Kidney (tissue), 14 donors: Measurements from ENCODE around the gene SLC6A1. TPM values are rescaled to one million over a fixed set of nuclear protein-coding genes. Genes with fewer than 3 reads are reported as not detected.

Experiments
- DNase-seq, 5 donors: peaks; one replicate each; pipeline ENCODE4 v3.0.0-alpha.2; 2013 to 2020
- FAIRE-seq: peaks from 2 replicates; lab custom pipeline; 2012; peaks lifted over from hg19 to GRCh38; lab: Jason Lieb, UNC
- H3K27ac ChIP-seq, 2 donors: one replicate each; pipeline ENCODE4 v1.7.0; 2013; ENCODE audit warnings: low read depth in 2 of 2, low read length in 2 of 2, inconsistent platforms in 1 of 2
- H3K27me3 ChIP-seq: one replicate; pipeline ENCODE4 v1.7.1; 2013; ENCODE audit warnings: low read length, inconsistent platforms; ENCODE audit not compliant: control insufficient read depth, insufficient read depth
- H3K36me3 ChIP-seq, 3 donors: one replicate each; pipeline versions ENCODE4 v1.7.0 to v1.7.1; 2013; ENCODE audit warnings: low read length in 3 of 3, control low read depth in 1 of 3, inconsistent platforms in 1 of 3; ENCODE audit not compliant: insufficient read depth in 3 of 3, control insufficient read depth in 2 of 3
- H3K4me1 ChIP-seq, 3 donors: one replicate each; pipeline versions ENCODE4 v1.7.0 to v1.7.1; 2013; ENCODE audit warnings: low read length in 3 of 3, inconsistent platforms in 1 of 3, low read depth in 1 of 3; ENCODE audit not compliant: control insufficient read depth in 2 of 3, insufficient read depth in 2 of 3
- H3K4me3 ChIP-seq, 3 donors: one replicate each; pipeline versions ENCODE4 v1.7.0 to v1.8.1; 2013; ENCODE audit warnings: low read length in 3 of 3, control low read depth in 1 of 3, inconsistent platforms in 1 of 3
- H3K9ac ChIP-seq, 3 donors: one replicate each; pipeline versions ENCODE4 v1.7.0 to v1.7.1; 2013; ENCODE audit warnings: low read length in 3 of 3, control low read depth in 1 of 3, inconsistent platforms in 1 of 3
- H3K9me3 ChIP-seq, 3 donors: one replicate each; pipeline versions ENCODE4 v1.7.0 to v1.7.1; 2013; ENCODE audit warnings: low read length in 3 of 3, control low read depth in 1 of 3, inconsistent platforms in 1 of 3; ENCODE audit not compliant: control insufficient read depth in 2 of 3, insufficient read depth in 1 of 3
- CTCF ChIP-seq: IDR thresholded peaks from 3 replicates; pipeline ENCODE4 v1.5.1; 2012; ENCODE audit warnings: mild to moderate bottlenecking, moderate library complexity, borderline replicate concordance; ENCODE audit not compliant: insufficient read depth; ENCODE audit errors: extremely low read depth
- intact Hi-C: fragments of 100-400 bp; cut with DNase I; formaldehyde crosslinking; loops from one replicate; pipeline ENCODE4 v1.11.1; 2022
- polyA plus RNA-seq: library from polyadenylated mRNA; stranded (reverse); fragments of 350-450 nt; fragmentation: Illumina TruSeq; extraction: RNeasy Lipid Tissue Mini Kit (QIAGEN cat#74804); gene quantifications from one replicate; pipeline ENCODE4 v1.2.3, GENCODE V29; 2014; ENCODE audit warnings: low read depth, low replicate concordance; ENCODE audit not compliant: insufficient read depth
- total RNA-seq: library from RNA; stranded (reverse); fragmentation: NEBNext Ultra II Directional; extraction: Animal tissue kit (Norgen Biotek cat#: 25700); gene quantifications from one replicate; pipeline ENCODE4 v1.2.1, GENCODE V29; 2021
- donor health status: control.
- donor health status: control.
- donor health status: control.
- donor health status: control.
- donor health status: control.
- donor health status: DM: yes; HTN: yes; CAD: no.
- donor health status: Normal renal cell carcinoma (clear cell type).

Gene SLC6A1
- total and polyA plus RNA-seq, 2 donors from 2014 or later = 2.1 TPM; not detected in 1

GRCh38 chr3:11005686-11006256 is 13.2 kb downstream of the SLC6A1 start:
- intact Hi-C loops = no loop called here
- no peak for FAIRE-seq

GRCh38 chr3:11006986-11007933 is 14.7 kb downstream of the SLC6A1 start:
- no peak for TF ChIP-seq CTCF
- no peak for FAIRE-seq
- H3K27me3 ChIP-seq = no peaks in the 10 kb centered on the region

More at GRCh38 chr3:11005686-11006256, 13.2 kb downstream of the SLC6A1 start:
- DNase-seq = no peak
- Histone ChIP-seq H3K4me1 (no peaks in the 10 kb centered on the region), H3K27ac (no peak overlapping the region), H3K4me3 (no peak overlapping the region), H3K27me3 (no peaks in the 10 kb centered on the region), H3K36me3 (no peaks in the 10 kb centered on the region), H3K9me3 (no peaks in the 10 kb centered on the region), H3K9ac (no peak overlapping the region)
- TF ChIP-seq CTCF = no peak

GRCh38 chr3:11009898-11010297 is 17.4 kb downstream of the SLC6A1 start:
- H3K9me3 ChIP-seq = no peaks in the 10 kb centered on the region
- DNase-seq = no peak
- no peaks in the 10 kb centered on the region for H3K36me3 ChIP-seq
- H3K9ac ChIP-seq = no peak overlapping the region
- H3K4me3 ChIP-seq = no peak overlapping the region
- FAIRE-seq = no peak
- H3K27me3 ChIP-seq = no peaks in the 10 kb centered on the region
- intact Hi-C loops = no loop called here
- no peak overlapping the region for H3K27ac ChIP-seq
- no peaks in the 10 kb centered on the region for H3K4me1 ChIP-seq
- TF ChIP-seq CTCF = no peak

More at GRCh38 chr3:11006986-11007933, 14.7 kb downstream of the SLC6A1 start:
- intact Hi-C loops = no loop called here
- Histone ChIP-seq H3K4me3 (no peak overlapping the region), H3K9ac (no peak overlapping the region), H3K4me1 (no peaks in the 10 kb centered on the region), H3K27ac (no peak overlapping the region), H3K9me3 (no peaks in the 10 kb centered on the region), H3K36me3 (no peaks in the 10 kb centered on the region)
- DNase-seq = no peak
